Measurements from ENCODE around the gene SORL1.

DNA sequence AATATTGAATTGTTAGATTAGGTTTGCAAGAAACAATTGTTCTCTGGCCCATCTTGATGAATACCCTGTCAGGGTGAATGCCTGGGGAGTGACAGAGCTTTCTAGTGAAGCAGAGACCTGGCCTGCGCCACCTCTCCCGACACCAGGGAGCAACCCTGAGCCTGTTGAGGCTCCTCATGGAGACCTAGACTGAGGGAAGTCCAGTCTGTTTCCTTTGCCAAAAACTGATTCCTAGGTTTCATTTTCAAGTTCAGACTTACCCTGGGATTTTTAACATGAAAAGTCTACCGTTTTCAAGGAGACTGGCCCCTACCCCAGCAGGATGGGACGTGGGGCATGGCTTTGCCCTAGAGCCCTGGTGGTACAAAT, 174.4 kb downstream of the SORL1 start:
- TF ChIP-seq CTCF (IDR thresholded peaks at IDR 0.05) (no peak), POLR2A (IDR thresholded peaks at IDR 0.05) (no peak)

Data from gastroesophageal sphincter (tissue), 3 donors.